Middle frontal gyrus (tissue), 1 donor: Measurements from ENCODE around the gene CCNG2.
A peak's percentile ranks its signal among the peaks of the same experiment; 100 is the strongest.

Source experiments
- DNase-seq: peaks from one replicate; pipeline ENCODE4 v3.0.0-alpha.2; 2015; ENCODE audit warnings: low spot score; ENCODE audit errors: extremely low spot score

The CCNG2 gene

DNA sequence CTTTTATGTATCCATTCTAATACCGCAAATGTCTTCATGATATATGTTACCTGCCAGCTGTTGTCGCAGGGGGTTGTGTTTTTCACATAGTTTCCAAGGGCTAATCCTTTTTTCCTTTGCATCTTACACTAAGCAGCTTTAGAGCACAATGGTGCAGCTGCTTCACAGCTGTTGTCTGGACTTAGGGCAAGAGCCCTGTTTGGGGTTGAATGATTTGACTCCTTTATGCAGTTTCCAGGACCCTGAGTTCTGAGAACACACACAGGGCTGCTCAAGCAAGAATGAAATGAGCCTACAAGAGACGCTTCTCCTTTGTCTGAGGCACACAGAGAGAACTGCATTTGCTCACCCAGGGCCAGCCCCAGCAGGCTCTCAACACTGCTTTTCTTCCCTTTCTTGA, 20.2 kb downstream of the CCNG2 start:
- DNase-seq = no peak

DNA sequence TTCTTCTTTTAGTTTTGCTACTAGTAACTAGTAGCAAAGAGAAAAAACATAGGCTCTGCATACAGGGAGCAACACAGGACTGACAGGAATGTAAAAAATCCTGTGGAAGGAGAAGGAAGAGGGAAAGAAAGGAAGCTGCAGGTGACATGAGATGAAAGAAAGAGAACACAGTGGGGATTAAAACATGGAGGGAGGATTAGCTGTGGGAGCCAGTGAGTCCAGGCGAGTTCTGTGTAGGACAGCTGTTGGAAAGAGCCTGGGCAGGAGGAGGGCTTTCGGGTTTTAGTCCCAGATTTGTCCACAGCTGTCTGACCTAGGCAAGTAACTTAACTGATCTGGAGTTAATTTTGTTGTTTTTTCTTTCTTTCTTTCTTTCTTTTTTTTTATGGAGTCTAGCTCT, 21.6 kb downstream of the CCNG2 start:
- DNase-seq = no peak

DNA sequence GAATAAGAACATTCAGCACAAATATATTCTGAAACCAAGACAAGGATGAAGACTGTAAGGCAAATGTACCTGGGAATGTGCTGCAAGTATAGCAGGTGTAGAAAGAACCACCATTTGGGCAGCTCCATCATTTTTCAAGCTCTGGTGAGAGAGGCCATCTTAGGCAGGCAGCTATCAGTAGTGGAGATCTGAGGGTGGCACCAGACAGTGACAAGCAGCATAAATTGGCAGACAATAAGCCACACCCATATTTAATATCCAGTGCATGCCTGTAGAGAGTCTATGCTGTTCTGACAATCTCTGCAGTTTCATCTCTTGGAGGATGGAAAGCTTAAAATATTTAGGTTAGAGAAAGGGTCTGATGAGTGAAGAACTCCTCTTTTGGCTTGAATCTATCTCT, 22.5 kb downstream of the CCNG2 start:
- DNase-seq = no peak

DNA sequence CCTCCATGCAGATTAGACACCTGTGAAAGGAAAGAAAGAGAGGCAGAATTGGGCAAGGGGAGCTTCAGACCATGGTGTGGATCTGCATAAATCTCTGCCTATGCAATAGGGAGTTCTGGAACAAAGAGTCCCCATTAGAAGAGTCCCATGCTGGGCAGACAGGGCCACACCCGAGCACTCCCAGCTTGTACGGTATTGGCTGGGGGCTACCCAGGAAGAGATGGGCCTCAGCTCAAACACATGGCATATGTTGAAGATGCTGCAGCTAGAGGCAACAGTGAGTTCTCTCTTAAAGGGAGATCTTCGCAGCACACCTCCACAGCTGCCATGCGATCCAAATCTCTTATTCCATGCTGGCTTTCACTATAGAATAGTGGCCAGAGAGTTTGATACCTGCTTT, 24.7 kb downstream of the CCNG2 start:
- DNase-seq = no peak

DNA sequence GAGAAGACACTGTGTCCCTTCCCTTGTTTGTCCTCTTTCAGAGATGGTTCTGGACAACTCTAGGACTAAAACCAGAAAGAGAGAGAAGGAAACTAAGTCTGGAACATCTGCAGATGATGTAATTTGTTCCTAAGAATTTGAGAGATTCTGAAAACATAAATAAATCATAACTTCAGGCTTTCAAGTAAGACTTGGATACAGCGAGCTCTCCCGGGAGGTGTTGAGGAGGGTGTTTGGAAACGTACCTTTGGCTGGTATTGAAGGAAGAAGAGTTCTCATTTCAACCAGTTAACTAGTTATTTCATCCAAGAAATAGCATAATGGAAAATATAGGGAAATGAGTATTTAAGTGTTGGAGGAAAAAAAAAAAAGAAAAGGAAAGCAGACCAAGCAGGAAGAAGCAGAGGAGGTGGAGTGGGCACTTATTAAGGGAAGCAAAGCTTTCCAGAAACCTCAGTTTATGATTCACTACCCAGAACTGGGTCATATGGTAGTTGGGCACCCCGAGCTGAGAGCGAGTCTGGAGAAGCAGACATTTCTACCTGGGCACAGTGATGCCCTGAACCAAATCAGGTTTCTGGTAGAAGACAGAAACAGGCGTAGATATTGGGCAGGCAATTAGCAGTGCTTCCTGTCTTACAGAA, 26.9 kb downstream of the CCNG2 start:
- no peak for DNase-seq

DNA sequence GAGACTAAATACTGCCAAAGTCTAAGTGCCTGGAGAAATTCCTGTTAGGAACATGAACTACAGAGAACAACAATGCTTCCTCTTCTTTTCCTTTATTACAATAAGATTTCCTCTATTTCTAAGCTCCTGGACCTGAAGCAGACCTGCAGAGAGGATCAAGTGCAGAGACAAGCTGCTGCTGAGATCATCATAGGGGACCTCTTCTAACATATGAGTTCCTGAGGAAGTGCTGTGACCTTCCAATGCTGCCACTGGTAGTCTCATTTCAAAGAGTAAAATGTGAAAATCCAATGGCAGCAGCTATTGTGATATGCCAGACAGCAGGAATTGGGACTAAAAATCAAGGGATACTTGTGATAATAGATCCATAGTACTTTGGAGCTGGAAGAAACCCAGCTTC, 28.0 kb downstream of the CCNG2 start:
- DNase-seq = no peak

DNA sequence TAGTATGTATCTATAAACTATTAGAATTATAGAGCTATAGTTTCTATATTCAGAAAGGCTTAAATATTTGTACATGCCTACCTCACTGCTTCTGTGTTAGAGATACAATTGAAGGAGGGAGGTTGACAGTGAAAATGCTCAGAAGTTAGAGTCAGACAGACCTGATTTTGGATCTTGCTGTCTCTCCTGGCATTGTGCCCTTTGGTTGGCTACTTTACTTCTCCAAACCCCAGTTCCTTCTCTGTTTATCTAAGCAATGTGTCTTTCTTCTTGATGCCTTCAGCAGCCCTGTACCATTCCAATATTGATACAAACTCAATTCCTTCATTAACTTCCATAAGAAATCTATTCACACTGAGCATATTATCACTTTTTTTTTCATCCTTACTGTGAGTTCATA, 28.7 kb downstream of the CCNG2 start:
- no peak for DNase-seq

DNA sequence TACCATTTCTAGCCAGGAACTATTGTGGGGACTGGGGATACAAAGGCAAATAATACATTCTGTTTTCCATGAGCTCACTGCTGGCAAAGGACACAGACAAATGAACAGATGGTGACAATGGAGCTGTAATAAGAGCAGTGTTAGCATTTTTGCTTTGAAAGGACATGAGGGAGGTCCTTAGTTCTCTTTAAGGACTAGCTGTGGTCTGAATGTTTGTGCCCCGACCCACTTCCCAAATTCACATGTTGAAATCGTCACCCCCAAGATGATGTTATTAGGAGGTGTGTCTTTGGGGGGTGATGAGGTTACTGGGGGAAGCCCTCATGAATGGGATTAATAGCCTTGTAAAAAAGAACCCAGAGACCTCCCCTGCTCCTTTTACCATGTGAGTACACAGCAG, 30.3 kb downstream of the CCNG2 start:
- no peak for DNase-seq

DNA sequence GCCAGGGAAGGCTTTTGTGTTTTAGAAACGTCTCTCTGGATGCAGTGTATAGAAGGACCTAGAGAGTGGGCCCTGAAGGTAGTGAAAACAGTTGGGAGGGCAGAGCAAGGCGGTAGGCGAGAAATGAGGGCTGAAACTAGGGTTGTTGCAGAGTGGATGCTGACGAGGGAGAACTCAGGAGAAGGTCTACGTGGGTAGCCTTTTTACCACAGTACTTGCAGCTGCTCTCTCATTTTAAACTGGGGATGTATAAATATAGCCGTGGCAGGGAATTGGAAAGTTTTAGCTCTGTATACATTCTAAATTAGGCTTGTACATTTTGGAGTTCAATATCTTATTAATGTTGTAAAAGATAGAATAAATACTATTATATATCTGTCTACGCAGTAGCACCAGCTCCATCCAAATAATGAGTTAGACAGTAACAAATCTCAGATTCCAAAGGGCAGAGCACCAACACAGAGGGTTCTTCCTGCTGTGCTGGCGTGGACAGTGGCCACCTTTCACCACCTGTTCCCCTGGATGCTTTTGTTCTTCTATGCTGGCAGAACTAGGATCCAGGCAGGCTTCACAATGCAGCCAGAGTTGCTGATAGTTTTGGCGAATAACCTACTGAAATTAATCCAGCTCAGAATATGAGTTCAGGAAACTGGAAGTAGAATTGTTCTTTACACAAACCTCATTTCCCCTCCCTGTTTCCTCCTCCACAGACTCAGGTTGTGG, 31.7 kb downstream of the CCNG2 start:
- peak; percentile 48 for DNase-seq

DNA sequence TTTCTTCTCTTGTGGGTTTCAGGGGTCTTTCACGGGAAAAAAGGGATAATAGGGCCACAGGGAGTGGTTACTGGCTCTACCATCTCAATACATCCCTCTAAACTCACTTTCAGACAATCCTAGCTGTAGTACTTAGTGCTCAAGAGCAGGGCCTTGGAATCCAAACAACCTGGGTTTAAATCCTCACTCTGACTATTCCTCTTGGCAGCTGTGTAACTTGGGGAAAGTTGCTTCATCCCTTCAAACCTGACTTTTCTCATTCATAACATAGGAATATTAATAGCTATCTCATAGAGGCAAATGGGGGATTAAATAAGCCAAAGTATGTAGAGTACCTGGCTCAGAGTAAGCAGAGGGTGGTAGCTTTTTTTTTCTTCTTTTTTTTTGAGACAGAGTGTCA, 32.4 kb downstream of the CCNG2 start:
- DNase-seq = no peak

DNA sequence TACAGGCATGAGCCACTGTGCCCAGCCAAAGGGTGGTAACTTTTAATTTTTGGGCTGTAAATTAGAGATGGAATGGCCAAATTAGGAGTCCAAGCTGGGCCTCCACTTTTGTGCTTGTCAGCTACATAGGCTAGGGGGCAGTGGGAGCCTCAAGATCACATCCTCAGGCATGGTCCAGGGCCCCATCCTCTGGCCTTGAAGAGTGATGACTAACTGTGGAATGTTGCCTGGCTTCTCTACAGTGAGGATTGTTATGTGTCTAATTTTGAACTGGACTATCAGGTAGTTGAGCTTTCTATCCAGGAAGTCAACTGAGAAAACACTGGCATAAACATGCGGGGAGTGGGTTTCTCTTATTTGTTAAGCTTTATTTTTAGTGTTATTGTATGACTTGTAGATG, 33.0 kb downstream of the CCNG2 start:
- no peak for DNase-seq

DNA sequence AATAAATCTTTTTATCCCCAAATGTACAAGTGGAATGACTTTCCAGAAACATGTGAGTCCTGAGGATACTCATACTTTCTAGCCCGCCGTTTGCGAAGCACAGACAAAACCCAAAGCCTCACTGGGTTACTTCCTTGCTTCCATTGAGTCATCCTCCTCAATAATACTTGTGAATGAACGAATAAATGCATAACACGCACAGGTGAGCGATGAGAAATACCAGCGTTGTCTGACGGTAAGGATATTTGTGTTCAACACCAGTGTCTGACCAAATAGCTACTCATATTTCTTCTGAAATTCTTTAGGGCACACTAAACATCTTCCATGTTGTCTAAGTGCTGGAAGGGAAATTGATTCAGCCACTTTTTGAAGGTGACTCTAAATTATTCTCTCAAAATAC, 36.0 kb downstream of the CCNG2 start:
- DNase-seq = no peak

DNA sequence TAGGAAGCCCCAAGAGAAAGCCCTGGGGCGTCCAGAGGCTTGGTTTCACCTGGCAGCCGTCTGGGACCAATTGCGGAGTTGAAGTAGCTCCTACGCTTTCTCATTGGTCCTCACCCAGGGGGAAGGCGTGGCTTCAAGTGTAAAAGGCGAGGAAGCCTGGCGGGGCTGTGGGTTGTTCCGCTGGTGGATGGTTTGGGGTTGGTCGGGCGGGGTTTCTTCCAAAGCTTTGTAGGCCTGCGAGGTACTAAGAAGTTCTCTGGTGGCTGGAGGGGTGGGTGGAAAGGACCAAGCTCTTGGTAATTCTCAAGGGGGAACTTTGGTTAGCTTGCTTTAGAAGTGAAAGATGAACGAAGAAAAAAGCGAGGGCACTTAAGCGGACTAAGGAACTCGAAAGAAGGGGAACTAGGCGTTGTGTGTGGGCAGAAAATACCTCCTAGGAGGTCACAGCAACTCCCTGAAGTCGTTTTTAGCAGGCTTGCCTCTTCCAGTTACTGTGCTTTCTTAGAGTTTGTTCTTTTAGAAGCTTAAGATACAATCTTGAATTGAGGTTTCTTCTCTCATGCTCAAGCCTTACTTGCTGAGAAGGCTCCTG, 36.6 kb downstream of the CCNG2 start:
- DNase-seq = no peak

DNA sequence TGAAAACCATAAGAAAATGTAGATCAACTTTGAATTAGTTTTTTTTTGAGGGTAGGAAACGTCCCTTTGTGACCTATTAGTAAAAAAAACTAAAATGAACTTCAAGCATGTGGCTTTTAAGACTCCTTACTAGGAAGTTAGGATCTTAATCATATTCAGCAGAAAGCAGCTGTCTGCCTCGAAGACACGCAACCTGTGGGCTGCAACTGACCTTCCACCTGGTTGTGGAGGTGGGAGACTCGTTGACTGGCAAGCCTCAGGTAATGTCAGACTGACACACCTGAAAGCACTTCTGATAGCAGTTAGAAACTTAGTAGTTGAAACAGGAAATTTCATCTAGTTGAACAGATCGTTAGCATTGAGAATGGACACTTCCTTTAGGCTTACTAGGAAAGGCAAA, 37.4 kb downstream of the CCNG2 start:
- DNase-seq = no peak

DNA sequence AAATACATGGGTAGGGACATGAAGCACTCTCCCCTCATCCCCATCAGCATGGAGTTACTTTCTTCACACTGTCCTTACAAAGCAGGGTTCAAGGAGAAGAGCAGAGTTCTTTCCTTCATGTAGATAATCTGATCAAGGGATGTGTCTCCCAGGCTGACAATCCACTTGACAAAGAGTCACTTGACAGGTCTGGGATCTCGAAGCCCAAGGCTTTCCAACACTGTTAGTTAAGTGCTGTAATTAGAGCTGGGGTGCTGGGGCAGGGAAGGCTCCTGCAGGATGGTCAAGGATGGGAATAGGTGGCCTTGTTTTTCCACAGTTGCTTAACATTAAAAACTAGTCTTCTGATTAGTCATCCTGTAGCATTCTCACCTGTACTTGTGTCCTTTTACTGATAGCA, 38.0 kb downstream of the CCNG2 start:
- no peak for DNase-seq

DNA sequence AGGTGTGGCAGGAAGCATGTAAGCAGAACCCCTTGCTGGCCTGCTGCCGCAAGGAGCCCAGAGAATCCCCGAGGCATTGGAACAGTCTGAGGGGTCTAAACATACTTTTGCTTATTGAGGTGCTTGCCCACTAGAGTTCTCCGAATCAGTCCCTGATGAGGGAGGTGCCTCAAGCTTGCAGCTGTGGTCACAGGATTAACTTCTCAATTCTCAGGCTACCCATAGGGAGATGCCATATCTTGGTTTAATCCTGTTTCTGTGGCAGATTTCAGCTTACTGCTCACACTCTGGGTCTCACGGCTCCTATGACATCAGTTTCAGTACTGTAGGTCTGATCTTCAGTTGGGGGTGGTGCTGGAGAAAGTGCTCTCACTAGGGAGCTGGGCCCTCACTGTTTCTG, 39.9 kb downstream of the CCNG2 start:
- no peak for DNase-seq

DNA sequence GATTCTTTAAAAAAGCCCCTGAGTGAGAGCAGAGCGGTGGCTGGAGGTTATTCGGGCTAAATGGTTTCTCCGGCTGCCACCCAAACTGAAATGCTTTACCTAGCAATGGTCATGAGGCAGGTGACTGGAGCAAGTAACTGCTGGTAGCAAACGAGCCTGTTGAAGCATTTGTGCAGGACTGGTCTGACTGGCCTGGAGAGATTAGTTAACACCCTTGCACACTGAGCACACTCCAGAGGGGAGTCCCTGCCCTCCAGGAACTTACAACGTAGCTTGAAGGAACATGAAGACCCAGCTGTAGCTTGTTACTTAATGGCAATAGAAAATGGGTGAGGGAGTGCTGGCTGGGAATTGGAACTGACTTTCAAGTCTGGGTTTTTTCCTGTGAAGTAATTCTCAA, 40.4 kb downstream of the CCNG2 start:
- DNase-seq = no peak

DNA sequence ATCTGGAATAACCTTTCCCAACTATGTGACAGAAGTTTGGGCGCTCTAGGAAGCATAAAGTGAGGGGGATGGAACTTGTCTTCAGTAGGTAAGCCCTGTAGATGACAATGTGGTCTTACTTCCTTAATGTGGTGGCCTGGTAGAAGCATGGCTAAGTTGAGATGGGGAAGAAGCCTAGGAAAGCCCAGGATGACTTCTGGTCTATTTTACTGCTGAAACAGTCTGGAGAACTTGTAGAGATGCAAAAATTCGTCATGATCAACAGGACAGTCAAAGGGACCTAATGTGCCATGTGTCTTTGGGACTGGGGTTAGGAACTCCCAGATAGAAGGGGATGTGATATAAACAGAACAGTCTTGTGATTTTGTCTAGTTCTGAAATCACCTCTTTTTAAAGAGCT, 40.8 kb downstream of the CCNG2 start:
- no peak for DNase-seq

DNA sequence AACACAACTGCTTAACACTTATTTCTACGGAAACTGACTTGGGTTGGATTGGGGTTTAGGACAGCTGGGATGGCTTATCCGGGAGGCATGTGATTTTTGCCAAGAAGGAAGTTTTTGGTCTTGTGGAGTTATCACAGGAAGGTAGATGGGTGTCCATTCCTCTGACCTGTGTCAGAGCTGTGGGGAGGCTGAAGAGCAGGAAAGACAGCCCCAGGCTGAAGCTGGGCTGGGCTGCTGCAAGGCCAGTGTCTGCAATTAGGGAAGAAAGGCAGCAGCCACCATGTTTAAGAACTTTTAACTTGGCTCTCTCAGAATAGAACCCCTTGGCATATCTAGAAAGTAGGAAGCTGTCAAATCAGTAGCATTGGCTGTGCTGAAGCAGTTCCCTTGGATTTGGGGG, 42.3 kb downstream of the CCNG2 start:
- no peak for DNase-seq

DNA sequence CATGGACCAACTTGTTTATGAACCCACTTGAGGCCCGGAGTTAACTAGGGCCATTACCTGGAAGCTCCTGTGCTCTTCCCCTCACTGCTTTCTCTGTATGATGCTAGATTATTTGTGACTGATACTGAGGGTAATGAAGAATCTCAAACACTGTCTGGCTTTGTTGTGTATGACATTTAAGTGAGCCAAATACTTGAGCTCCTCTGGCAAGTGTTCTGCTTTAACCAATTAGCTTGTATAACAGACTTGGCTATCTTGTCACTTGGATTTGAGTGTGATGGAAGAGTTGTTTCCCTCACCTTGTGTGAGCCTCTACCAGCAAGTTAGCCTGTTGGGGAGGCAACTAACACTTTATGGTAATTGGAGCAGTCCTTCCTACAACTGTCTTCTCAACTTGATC, 42.7 kb downstream of the CCNG2 start:
- no peak for DNase-seq

DNA sequence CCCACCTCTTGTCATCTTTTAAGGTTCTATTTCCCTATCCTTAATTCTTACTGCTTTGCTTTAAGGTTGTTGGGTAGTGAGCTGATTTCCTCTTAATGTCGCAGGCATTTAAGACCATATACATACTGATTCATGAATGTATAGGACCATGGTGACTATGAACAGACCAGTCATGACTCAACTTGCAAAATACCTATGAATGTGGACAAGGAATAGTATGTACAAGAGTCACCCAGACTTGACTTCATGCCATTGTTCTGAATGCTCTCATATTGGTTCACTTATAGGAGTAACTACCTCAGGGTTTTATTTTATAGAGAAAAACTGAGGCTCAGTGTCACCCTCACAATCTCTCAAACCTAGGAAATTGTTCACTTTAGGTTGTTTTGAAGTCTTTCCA, 44.3 kb downstream of the CCNG2 start:
- no peak for DNase-seq

DNA sequence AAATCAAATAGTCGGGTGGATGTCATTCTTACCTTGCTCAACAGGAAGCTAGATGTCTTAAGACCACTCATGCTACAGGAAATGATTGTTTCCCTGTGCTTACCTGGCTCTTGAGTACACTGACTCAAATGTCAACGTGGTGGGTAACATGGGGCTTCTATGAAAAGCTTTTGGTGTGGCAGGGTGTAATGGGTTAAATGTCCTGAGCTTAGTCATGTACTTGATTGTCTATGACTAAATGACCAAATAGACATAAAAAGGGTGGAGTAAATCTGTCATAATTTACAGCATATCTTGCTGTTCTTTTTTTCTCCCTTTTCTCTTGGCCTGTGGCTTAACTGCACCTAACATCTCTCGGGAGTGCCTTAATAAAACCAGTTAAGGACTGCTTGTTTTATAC, 44.9 kb downstream of the CCNG2 start:
- no peak for DNase-seq

DNA sequence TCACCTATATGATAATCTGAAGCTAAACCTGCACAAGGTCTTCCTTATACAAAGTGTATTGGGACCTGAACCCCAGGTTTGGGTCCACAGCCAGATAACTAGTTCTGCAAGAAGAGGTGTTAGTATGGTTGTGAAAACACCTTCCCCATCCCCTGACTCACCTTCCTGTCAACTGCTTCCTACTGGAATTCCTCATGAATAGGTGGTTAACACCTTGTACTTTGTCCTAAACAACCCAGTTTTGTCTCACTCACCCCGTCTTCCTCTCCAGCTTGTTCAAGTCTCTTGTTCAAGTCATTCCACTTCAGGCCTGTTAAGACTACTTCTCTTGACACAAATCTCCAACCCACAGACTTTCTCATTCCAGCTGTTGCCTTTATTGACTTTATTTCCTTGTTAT, 45.5 kb downstream of the CCNG2 start:
- no peak for DNase-seq
